ENCODE measurements around the gene OIT3.

OIT3 gene

DNA sequence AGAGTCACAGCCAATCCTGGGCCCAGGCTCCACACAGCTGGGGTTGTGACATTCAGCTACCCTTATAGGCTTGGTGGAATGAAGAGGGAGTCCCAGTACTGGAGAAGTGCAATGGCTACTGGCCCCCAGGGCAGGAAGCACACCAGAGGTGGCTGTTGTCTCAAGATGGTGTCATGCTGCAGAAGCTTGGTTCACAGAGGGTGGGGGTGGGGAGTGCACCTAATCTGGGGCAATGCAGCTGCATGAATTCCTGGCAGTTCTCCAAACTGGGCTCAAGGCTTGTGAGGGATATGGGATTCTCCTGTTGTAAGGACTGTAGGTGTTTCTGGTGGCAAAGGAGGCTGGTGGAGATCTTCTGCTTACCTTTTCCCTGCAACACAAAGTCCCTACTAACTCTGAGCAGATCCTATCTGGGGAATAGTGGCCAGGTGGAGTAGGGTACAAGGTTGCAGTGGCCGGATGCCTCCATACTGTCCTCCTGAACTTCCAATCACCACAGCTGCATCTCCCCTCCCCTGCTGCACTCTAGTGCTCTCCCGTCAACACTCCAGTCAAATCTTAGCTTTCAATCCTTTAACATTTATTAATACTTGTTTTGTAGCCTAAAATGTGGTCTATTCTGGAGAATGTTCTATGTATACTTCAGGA, 88.5 kb downstream of the OIT3 start:
- Histone ChIP-seq H3K4me3 (ENCODE audit: low read depth in 1 of 2, low read length in 2 of 2) (no peak overlapping the region), H3K27me3 (ENCODE audit: insufficient read depth, low read length, poor library complexity) (no peaks in the 10 kb centered on the region), H4K20me1 (ENCODE audit: insufficient read depth, low read length) (no peaks in the 10 kb centered on the region), H3K79me2 (ENCODE audit: insufficient read depth, low read length) (no peaks in the 10 kb centered on the region), H3K9ac (ENCODE audit: low read depth, low read length) (no peak overlapping the region), H3K4me1 (ENCODE audit: insufficient read depth, low read length) (no peaks in the 10 kb centered on the region), H3K4me2 (ENCODE audit: insufficient read depth, low read length) (no peak overlapping the region), H3K9me3 (ENCODE audit: insufficient read depth, low read length, severe bottlenecking) (peaks cover 26% of the 10 kb centered on the region), H2AFZ (ENCODE audit: low read depth, low read length) (no peak overlapping the region), H3K36me3 (ENCODE audit: insufficient read depth, low read length) (no peaks in the 10 kb centered on the region), H3K27ac (ENCODE audit: low read length) (no peak overlapping the region)
- ATAC-seq (ENCODE audit: insufficient read depth, low read depth) (0 out of 3 replicates have a peak, but pooled peaks have one; percentile 14), DNase-seq (no peak)
- no peak for TF ChIP-seq EZH2 (IDR thresholded peaks at IDR 0.05; ENCODE audit: borderline replicate concordance, low read depth, low read length, severe bottlenecking)
- TF ChIP-seq, protein P1, sequence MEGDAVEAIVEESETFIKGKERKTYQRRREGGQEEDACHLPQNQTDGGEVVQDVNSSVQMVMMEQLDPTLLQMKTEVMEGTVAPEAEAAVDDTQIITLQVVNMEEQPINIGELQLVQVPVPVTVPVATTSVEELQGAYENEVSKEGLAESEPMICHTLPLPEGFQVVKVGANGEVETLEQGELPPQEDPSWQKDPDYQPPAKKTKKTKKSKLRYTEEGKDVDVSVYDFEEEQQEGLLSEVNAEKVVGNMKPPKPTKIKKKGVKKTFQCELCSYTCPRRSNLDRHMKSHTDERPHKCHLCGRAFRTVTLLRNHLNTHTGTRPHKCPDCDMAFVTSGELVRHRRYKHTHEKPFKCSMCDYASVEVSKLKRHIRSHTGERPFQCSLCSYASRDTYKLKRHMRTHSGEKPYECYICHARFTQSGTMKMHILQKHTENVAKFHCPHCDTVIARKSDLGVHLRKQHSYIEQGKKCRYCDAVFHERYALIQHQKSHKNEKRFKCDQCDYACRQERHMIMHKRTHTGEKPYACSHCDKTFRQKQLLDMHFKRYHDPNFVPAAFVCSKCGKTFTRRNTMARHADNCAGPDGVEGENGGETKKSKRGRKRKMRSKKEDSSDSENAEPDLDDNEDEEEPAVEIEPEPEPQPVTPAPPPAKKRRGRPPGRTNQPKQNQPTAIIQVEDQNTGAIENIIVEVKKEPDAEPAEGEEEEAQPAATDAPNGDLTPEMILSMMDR (IDR thresholded peaks at IDR 0.05; ENCODE audit: borderline replicate concordance, extremely low read depth, low read length, poor library complexity, severe bottlenecking): no peak

All from DND-41 (cell line).